GM12878 (cell line): Measurements from ENCODE around the gene SRSF11. TPM values are rescaled to one million over a fixed set of nuclear protein-coding genes. Genes with fewer than 3 reads are reported as not detected.

Source experiments
- BMI1 ChIP-seq: fragments of 450-650 bp; IDR thresholded peaks from 2 replicates; pipeline ENCODE4 v1.6.1; 2016; ENCODE audit warnings: mild to moderate bottlenecking, moderate library complexity, borderline replicate concordance
- BRCA1 ChIP-seq: IDR thresholded peaks from 2 replicates; pipeline ENCODE4 v1.6.1; 2011; ENCODE audit warnings: low read depth, low read length, improper control_type of control experiment
- CREM ChIP-seq: IDR thresholded peaks from 2 replicates; pipeline ENCODE4 v1.6.1; 2014; ENCODE audit warnings: antibody characterized with exemption, low read depth
- EP300 ChIP-seq, 2 experiments: fragments of 150-350 bp in 1 of 2; IDR thresholded peaks; 2 replicates each; pipeline ENCODE4 v1.6.1; 2011 to 2012; ENCODE audit warnings: low read depth in 2 of 2, low read length in 2 of 2, borderline replicate concordance in 1 of 2, improper control_type of control experiment in 1 of 2, inconsistent platforms in 1 of 2; ENCODE audit not compliant: control insufficient read depth in 1 of 2
- HCFC1 ChIP-seq: fragments of 150-350 bp; IDR thresholded peaks from 2 replicates; pipeline ENCODE4 v1.6.1; 2014; ENCODE audit warnings: low read length
- JUND ChIP-seq: IDR thresholded peaks from 2 replicates; pipeline ENCODE4 v1.6.1; 2012; ENCODE audit warnings: low read depth, mild to moderate bottlenecking, low read length, improper control_type of control experiment, moderate library complexity
- KAT2A ChIP-seq: conservative IDR thresholded peaks from 2 replicates; pipeline ENCODE4 v1.6.1; 2011; ENCODE audit warnings: low read depth, low read length; ENCODE audit not compliant: control insufficient read depth
- MTA3 ChIP-seq: IDR thresholded peaks from 2 replicates; pipeline ENCODE4 v1.6.1; 2012; ENCODE audit warnings: low read length, inconsistent platforms, borderline replicate concordance
- MYB ChIP-seq: fragments of 150-350 bp; IDR thresholded peaks from 2 replicates; pipeline ENCODE4 v1.6.1; 2014; ENCODE audit warnings: mild to moderate bottlenecking, low read depth, low read length, borderline replicate concordance
- NBN ChIP-seq: fragments of 450-650 bp; IDR thresholded peaks from 2 replicates; pipeline ENCODE4 v1.6.1; 2016
- NFIC ChIP-seq: IDR thresholded peaks from 2 replicates; pipeline ENCODE4 v1.6.1; 2012; ENCODE audit warnings: low read depth, mild to moderate bottlenecking, inconsistent platforms, low read length, moderate library complexity
- NFXL1 ChIP-seq: fragments of 450-650 bp; IDR thresholded peaks from 2 replicates; pipeline ENCODE4 v1.6.1; 2017; ENCODE audit warnings: antibody characterized with exemption, mild to moderate bottlenecking, borderline replicate concordance
- NR2C2 ChIP-seq: IDR thresholded peaks from 2 replicates; pipeline ENCODE4 v1.6.1; 2011; ENCODE audit warnings: borderline replicate concordance, low read depth; ENCODE audit not compliant: control insufficient read depth, insufficient read length
- POLR2AphosphoS5 ChIP-seq: IDR thresholded peaks from 2 replicates; pipeline ENCODE4 v1.6.1; 2011; ENCODE audit warnings: mild to moderate bottlenecking, low read length, inconsistent platforms
- SPI1 ChIP-seq: IDR thresholded peaks from 2 replicates; pipeline ENCODE4 v1.6.1; 2011; ENCODE audit warnings: low read depth, mild to moderate bottlenecking, low read length, moderate library complexity, borderline replicate concordance; ENCODE audit not compliant: insufficient read depth
- SREBF2 ChIP-seq: IDR thresholded peaks from 2 replicates; pipeline ENCODE4 v1.6.1; 2012; ENCODE audit warnings: mild to moderate bottlenecking, low read length
- ZNF622 ChIP-seq: fragments of 450-650 bp; IDR thresholded peaks from 2 replicates; pipeline ENCODE4 v1.6.1; 2017; ENCODE audit warnings: mild to moderate bottlenecking, inconsistent platforms
- ZSCAN29 ChIP-seq: fragments of 450-650 bp; IDR thresholded peaks from 2 replicates; pipeline ENCODE4 v1.6.1; 2017; ENCODE audit warnings: mild to moderate bottlenecking, moderate library complexity
- polyA plus RNA-seq, 11 experiments: library from polyadenylated mRNA; depleted of rRNA in 4 of 11; unstranded in 6 of 11; stranded (reverse) in 5 of 11; fragments of >200 nt; fragmentation: Nextera tagmentation in 4 of 11; fragmentation: Illumina TruSeq in 1 of 11; extraction: Ambion mirVana in 4 of 11; extraction: Trizol in 1 of 11; gene quantifications; 1 replicate in 1 of 11; 2 replicates in 10 of 11; pipeline versions ENCODE4 v1.2.1 to v1.2.3, GENCODE V29; 2011 to 2016; ENCODE audit warnings: inconsistent platforms in 2 of 11, missing spikeins in 2 of 11, low read depth in 1 of 11
- total RNA-seq, 4 experiments: library from RNA; depleted of rRNA in 3 of 4; stranded (reverse); fragments of >200 nt in 3 of 4; fragmentation: Illumina TruSeq in 1 of 4; extraction: Trizol in 1 of 4; gene quantifications; 2 replicates each; pipeline versions ENCODE4 v1.2.1 to v1.2.3, GENCODE V29; 2013 to 2021
- TF ChIP-seq, protein P1 (sequence below): fragments of 450-650 bp; formaldehyde crosslinking; IDR thresholded peaks from 2 replicates; pipeline ENCODE4 v1.4.0; 2022; ENCODE audit warnings: mild to moderate bottlenecking, moderate library complexity
- TF ChIP-seq, protein P2 (sequence below): fragments of 450-650 bp; IDR thresholded peaks from 2 replicates; pipeline ENCODE4 v1.6.1; 2017; ENCODE audit warnings: mild to moderate bottlenecking, moderate library complexity
- TF ChIP-seq, protein P3 (sequence below): fragments of 450-650 bp; IDR thresholded peaks from 2 replicates; pipeline ENCODE4 v1.6.1; 2018; ENCODE audit warnings: borderline replicate concordance, mild to moderate bottlenecking; ENCODE audit not compliant: partially characterized antibody

The SRSF11 gene
- total and polyA plus RNA-seq, 10 of the 15 experiments (the other 5 are each of a cell fraction or from before 2014, with no cell fraction given): 83.0 to 424 (median 207) TPM

DNA sequence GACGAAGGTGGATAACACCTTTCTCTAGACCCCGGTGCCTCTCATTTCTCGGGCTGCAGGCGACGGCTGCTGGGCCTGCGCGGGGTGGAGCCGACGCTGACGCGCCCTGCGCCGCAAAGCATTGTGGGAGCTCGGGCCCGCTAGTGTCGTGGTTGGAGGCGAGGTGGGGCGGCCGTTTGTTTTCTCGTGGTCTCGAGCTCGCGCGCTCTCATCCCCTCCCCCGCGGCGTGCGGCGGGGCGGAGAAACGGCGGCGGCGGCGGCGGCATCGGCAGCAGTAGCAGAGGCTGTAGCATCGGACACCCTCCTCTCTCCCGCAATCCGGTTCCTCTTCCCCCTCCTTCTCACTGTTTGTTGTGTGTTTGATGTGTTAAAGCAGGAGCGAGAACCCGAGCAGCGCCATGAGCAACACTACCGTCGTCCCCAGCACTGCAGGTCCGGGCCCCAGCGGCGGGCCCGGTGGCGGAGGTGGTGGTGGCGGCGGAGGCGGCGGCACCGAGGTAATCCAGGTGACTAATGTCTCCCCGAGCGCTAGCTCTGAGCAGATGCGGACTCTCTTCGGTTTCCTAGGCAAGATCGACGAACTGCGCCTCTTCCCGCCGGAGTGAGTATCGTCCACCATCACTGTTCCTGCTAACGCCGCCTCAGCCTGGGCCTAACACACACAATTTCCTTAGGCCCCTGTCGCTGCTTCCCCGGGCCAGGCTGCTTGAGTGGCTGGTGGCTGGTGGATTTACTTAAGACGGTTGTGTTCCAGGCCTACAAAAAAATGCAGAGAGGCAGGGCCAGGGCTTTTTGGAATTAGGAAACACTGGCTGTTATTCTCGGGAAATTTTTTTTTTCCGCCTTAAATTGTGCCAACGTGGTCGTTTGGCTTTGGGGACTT lies at the start of gene SRSF11 (continued):
- TF ChIP-seq MTA3 (no peak), BMI1 (no peak), SREBF2 (no peak), CREM (peak; percentile 83), HCFC1 (peak; percentile 53; the same call in 1 of the 2 replicates), NR2C2 (no peak), JUND (no peak), SPI1 (no peak), KAT2A (no peak), BRCA1 (no peak), NFXL1 (no peak), EP300 (IDR thresholded peaks at IDR 0.05; ENCODE audit: borderline replicate concordance in 1 of 2, control insufficient read depth in 1 of 2, low read depth in 2 of 2, low read length in 2 of 2) (no peak), ZSCAN29 (no peak), NBN (peak; percentile 91), MYB (no peak), ZNF622 (no peak), POLR2AphosphoS5 (peak; percentile 86), NFIC (no peak)
- TF ChIP-seq, protein P1, sequence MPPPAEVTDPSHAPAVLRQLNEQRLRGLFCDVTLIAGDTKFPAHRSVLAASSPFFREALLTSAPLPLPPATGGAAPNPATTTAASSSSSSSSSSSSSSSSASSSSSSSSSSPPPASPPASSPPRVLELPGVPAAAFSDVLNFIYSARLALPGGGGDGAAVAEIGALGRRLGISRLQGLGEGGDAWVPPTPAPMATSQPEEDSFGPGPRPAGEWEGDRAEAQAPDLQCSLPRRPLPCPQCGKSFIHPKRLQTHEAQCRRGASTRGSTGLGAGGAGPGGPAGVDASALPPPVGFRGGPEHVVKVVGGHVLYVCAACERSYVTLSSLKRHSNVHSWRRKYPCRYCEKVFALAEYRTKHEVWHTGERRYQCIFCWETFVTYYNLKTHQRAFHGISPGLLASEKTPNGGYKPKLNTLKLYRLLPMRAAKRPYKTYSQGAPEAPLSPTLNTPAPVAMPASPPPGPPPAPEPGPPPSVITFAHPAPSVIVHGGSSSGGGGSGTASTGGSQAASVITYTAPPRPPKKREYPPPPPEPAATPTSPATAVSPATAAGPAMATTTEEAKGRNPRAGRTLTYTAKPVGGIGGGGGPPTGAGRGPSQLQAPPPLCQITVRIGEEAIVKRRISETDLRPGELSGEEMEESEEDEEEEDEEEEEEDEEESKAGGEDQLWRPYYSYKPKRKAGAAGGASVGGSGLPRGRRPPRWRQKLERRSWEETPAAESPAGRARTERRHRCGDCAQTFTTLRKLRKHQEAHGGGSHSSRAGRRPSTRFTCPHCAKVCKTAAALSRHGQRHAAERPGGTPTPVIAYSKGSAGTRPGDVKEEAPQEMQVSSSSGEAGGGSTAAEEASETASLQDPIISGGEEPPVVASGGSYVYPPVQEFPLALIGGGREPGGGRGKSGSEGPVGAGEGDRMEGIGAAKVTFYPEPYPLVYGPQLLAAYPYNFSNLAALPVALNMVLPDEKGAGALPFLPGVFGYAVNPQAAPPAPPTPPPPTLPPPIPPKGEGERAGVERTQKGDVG (CRISPR knock-in tag): no peak
- TF ChIP-seq, protein P2, sequence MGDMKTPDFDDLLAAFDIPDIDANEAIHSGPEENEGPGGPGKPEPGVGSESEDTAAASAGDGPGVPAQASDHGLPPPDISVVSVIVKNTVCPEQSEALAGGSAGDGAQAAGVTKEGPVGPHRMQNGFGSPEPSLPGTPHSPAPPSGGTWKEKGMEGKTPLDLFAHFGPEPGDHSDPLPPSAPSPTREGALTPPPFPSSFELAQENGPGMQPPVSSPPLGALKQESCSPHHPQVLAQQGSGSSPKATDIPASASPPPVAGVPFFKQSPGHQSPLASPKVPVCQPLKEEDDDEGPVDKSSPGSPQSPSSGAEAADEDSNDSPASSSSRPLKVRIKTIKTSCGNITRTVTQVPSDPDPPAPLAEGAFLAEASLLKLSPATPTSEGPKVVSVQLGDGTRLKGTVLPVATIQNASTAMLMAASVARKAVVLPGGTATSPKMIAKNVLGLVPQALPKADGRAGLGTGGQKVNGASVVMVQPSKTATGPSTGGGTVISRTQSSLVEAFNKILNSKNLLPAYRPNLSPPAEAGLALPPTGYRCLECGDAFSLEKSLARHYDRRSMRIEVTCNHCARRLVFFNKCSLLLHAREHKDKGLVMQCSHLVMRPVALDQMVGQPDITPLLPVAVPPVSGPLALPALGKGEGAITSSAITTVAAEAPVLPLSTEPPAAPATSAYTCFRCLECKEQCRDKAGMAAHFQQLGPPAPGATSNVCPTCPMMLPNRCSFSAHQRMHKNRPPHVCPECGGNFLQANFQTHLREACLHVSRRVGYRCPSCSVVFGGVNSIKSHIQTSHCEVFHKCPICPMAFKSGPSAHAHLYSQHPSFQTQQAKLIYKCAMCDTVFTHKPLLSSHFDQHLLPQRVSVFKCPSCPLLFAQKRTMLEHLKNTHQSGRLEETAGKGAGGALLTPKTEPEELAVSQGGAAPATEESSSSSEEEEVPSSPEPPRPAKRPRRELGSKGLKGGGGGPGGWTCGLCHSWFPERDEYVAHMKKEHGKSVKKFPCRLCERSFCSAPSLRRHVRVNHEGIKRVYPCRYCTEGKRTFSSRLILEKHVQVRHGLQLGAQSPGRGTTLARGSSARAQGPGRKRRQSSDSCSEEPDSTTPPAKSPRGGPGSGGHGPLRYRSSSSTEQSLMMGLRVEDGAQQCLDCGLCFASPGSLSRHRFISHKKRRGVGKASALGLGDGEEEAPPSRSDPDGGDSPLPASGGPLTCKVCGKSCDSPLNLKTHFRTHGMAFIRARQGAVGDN: peak; percentile 87
- TF ChIP-seq, protein P3, sequence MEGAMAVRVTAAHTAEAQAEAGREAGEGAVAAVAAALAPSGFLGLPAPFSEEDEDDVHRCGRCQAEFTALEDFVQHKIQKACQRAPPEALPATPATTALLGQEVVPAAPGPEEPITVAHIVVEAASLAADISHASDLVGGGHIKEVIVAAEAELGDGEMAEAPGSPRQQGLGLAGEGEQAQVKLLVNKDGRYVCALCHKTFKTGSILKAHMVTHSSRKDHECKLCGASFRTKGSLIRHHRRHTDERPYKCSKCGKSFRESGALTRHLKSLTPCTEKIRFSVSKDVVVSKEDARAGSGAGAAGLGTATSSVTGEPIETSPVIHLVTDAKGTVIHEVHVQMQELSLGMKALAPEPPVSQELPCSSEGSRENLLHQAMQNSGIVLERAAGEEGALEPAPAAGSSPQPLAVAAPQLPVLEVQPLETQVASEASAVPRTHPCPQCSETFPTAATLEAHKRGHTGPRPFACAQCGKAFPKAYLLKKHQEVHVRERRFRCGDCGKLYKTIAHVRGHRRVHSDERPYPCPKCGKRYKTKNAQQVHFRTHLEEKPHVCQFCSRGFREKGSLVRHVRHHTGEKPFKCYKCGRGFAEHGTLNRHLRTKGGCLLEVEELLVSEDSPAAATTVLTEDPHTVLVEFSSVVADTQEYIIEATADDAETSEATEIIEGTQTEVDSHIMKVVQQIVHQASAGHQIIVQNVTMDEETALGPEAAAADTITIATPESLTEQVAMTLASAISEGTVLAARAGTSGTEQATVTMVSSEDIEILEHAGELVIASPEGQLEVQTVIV: no peak
